Breast epithelium (tissue), 3 donors: ENCODE results near the gene RAB11FIP5.
"Not testable (repeated sequence)": the region's sequence is repeated elsewhere in the genome, so short reads cannot be mapped to it uniquely, and the experiment has no call there.

Experiments
- CTCF ChIP-seq, 3 donors: fragments of 450-650 bp; IDR thresholded peaks; one replicate each; pipeline ENCODE4 v1.5.1; 2016 to 2017; ENCODE audit warnings: antibody characterized with exemption in 3 of 3, mild to moderate bottlenecking in 3 of 3, moderate library complexity in 3 of 3
- POLR2A ChIP-seq: fragments of 450-650 bp; IDR thresholded peaks from one replicate; pipeline ENCODE4 v1.6.1; 2016; ENCODE audit warnings: antibody characterized with exemption, mild to moderate bottlenecking, moderate library complexity
- POLR2AphosphoS5 ChIP-seq, 3 donors: sonication (generic); formaldehyde crosslinking; IDR thresholded peaks; one replicate each; pipeline ENCODE4 v1.6.1; 2017; ENCODE audit warnings: antibody characterized with exemption in 3 of 3

GRCh38 chr2:73065070-73065469 lies 47.7 kb downstream of the RAB11FIP5 start:
- not testable (repeated sequence) for TF ChIP-seq CTCF (IDR thresholded peaks at IDR 0.05); POLR2A; POLR2AphosphoS5 (IDR thresholded peaks at IDR 0.05)
